DND-41 (cell line): ENCODE data around the gene OARD1.

Experiments
- CTCF ChIP-seq: IDR thresholded peaks from 2 replicates; pipeline ENCODE4 v1.5.1; 2012; ENCODE audit warnings: borderline replicate concordance, low read length, moderate library complexity, mild to moderate bottlenecking; ENCODE audit not compliant: poor library complexity, severe bottlenecking; ENCODE audit errors: extremely low read depth
- EZH2 ChIP-seq: IDR thresholded peaks from 3 replicates; pipeline ENCODE4 v1.6.1; 2012; ENCODE audit warnings: borderline replicate concordance, low read depth, mild to moderate bottlenecking, moderate library complexity, low read length, inconsistent platforms; ENCODE audit not compliant: severe bottlenecking

DNA sequence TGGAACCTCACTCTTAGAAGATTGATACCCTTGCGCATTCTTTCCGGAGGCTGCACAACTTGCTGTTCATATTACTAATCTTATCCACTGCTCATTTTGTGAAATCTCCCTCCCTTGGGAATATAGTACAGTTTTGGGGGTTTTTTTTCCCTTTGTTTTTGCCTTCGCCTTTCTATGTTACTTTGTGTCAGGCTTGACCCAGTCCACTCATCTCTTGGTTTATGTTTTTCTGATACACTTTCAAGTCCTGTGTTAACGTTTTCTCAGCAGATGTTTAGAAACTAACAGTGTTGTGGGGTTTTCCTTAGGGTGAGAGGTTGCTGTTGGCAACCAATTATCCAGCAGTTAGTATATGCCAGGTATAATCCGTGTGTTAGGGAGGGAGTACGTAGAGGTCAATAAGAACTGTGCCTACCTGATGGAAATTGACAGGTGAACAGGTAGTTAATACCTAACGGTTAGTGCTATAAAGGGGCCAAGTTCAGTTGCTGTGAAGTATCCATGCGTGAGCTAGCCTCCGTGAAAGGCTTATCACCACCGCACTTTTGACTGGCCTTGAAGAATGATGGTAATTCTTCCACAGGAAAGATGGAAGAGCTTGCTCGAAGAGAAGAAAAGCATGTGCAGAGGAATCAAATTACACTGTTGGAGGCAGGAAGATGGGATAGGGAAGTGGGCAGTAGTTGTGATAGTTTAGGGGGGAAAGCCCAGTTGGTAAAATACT is 2.0 kb upstream of the OARD1 start:
- TF ChIP-seq CTCF (no peak), EZH2 (no peak)
